ENCODE measurements around the gene MAGI3. TPM values are rescaled to one million over a fixed set of nuclear protein-coding genes. Genes with fewer than 3 reads are reported as not detected.

MAGI3 gene
- total and polyA plus RNA-seq, 2 donors (not counting 1 experiment from before 2014, with no cell fraction given) = 0.30 to 0.67 TPM

GRCh38 chr1:113434874-113435175, 44.5 kb downstream of the MAGI3 start:
- no peaks in the 10 kb centered on the region for H3K79me2 ChIP-seq (ENCODE audit: control insufficient read depth, insufficient read depth, low read length)
- no CpG with 5 or more reads among the region's 2 CpGs for WGBS (ENCODE audit: insufficient coverage)
- H3K9me3 Mint-ChIP-seq (ENCODE audit: insufficient read depth) = no peaks in the 10 kb centered on the region
- TF ChIP-seq CTCF (IDR thresholded peaks at IDR 0.05) (no peak), EZH2 (IDR thresholded peaks at IDR 0.05; ENCODE audit: borderline replicate concordance, insufficient read depth, low read depth, low read length, poor library complexity, severe bottlenecking) (no peak)
- H4K20me1 ChIP-seq (ENCODE audit: control insufficient read depth, insufficient read depth, low read length, poor library complexity, severe bottlenecking) = no peaks in the 10 kb centered on the region
- ATAC-seq (ENCODE audit: low read depth) = no peak
- no peaks in the 10 kb centered on the region for H3K36me3 ChIP-seq (replicated peaks in 1 of 2; ENCODE audit: control extremely low read depth in 1 of 2, control insufficient read depth in 1 of 2, extremely low read depth in 1 of 2, insufficient read depth in 2 of 2, low read length in 1 of 2)
- H3K4me3 Mint-ChIP-seq = no peak overlapping the region
- H3K27ac Mint-ChIP-seq = no peak overlapping the region
- no peaks in the 10 kb centered on the region for H3K4me1 Mint-ChIP-seq
- no peak overlapping the region for H2AFZ ChIP-seq (ENCODE audit: insufficient read depth, low read depth, low read length, poor library complexity, severe bottlenecking)
- no peaks in the 10 kb centered on the region for H3K4me1 ChIP-seq (ENCODE audit: control insufficient read depth in 2 of 2, insufficient read depth in 2 of 2, low read length in 2 of 2)
- H3K27me3 ChIP-seq (replicated peaks in 1 of 4; ENCODE audit: control extremely low read depth in 1 of 4, control insufficient read depth in 3 of 4, insufficient read depth in 4 of 4, low read length in 3 of 4) = peaks cover 0 to 3% (median 0%) of the 10 kb centered on the region in 4 experiments
- no peak for DNase-seq
- intact Hi-C loops (cut with micrococcal nuclease) = no loop called here
- peaks cover 9% of the 10 kb centered on the region for H3K27me3 Mint-ChIP-seq
- no peak overlapping the region for H3K27ac ChIP-seq (ENCODE audit: low read length in 2 of 2)
- ChIA-PET CTCF (no interaction called here), POLR2A (no interaction called here)
- H3K9me3 ChIP-seq (ENCODE audit: control extremely low read depth in 1 of 3, control insufficient read depth in 2 of 3, insufficient read depth in 1 of 3, low read length in 2 of 3) = no peaks in the 10 kb centered on the region
- no peak overlapping the region for H3K4me2 ChIP-seq (replicated peaks; ENCODE audit: low read depth, low read length, poor library complexity, severe bottlenecking)
- H3K9ac ChIP-seq (ENCODE audit: low read length) = no peak overlapping the region
- H3K4me3 ChIP-seq (ENCODE audit: control extremely low read depth in 1 of 5, extremely low read depth in 1 of 5, insufficient read depth in 1 of 5, low read depth in 2 of 5, low read length in 4 of 5) = no peak overlapping the region

- ATAC-seq (ENCODE audit: low read depth) (no peak), DNase-seq (no peak)
- peaks cover 0 to 1% (median 0%) of the 10 kb centered on the region in 3 donors for H3K9me3 ChIP-seq (ENCODE audit: control extremely low read depth in 1 of 3, control insufficient read depth in 2 of 3, insufficient read depth in 1 of 3, low read length in 2 of 3)
- no peak overlapping the region for H3K4me2 ChIP-seq (replicated peaks; ENCODE audit: low read depth, low read length, poor library complexity, severe bottlenecking)
- peaks cover 0 to 3% (median 0%) of the 10 kb centered on the region in 4 experiments for H3K27me3 ChIP-seq (replicated peaks in 1 of 4; ENCODE audit: control extremely low read depth in 1 of 4, control insufficient read depth in 3 of 4, insufficient read depth in 4 of 4, low read length in 3 of 4)
- POLR2A ChIA-PET = no interaction called here
- H3K4me1 ChIP-seq (ENCODE audit: control insufficient read depth in 2 of 2, insufficient read depth in 2 of 2, low read length in 2 of 2) = no peaks in the 10 kb centered on the region
- no peaks in the 10 kb centered on the region for H4K20me1 ChIP-seq (ENCODE audit: control insufficient read depth, insufficient read depth, low read length, poor library complexity, severe bottlenecking)
- Mint-ChIP-seq H3K9me3 (ENCODE audit: insufficient read depth) (no peaks in the 10 kb centered on the region), H3K4me3 (no peak overlapping the region), H3K4me1 (no peaks in the 10 kb centered on the region), H3K27ac (no peak overlapping the region), H3K27me3 (peaks cover 9% of the 10 kb centered on the region)
- 60% methylated on average over 1 of the region's 3 CpGs for WGBS (ENCODE audit: insufficient coverage)
- H3K36me3 ChIP-seq (replicated peaks in 1 of 2; ENCODE audit: control extremely low read depth in 1 of 2, control insufficient read depth in 1 of 2, extremely low read depth in 1 of 2, insufficient read depth in 2 of 2, low read length in 1 of 2) = no peaks in the 10 kb centered on the region
- TF ChIP-seq EZH2 (IDR thresholded peaks at IDR 0.05; ENCODE audit: borderline replicate concordance, insufficient read depth, low read depth, low read length, poor library complexity, severe bottlenecking) (no peak), CTCF (IDR thresholded peaks at IDR 0.05) (peak; percentile 18)
- no peak overlapping the region for H3K4me3 ChIP-seq (ENCODE audit: control extremely low read depth in 1 of 5, extremely low read depth in 1 of 5, insufficient read depth in 1 of 5, low read depth in 2 of 5, low read length in 4 of 5)
- H3K9ac ChIP-seq (ENCODE audit: low read length) = no peak overlapping the region
- intact Hi-C loops (cut with micrococcal nuclease) = no loop called here
- CTCF ChIA-PET = no interaction called here
- no peak overlapping the region for H2AFZ ChIP-seq (ENCODE audit: insufficient read depth, low read depth, low read length, poor library complexity, severe bottlenecking)
- H3K27ac ChIP-seq (ENCODE audit: low read length in 2 of 2) = no peak overlapping the region
- no peaks in the 10 kb centered on the region for H3K79me2 ChIP-seq (ENCODE audit: control insufficient read depth, insufficient read depth, low read length)
These were observed 47.4 kb downstream of the MAGI3 start for GRCh38 chr1:113437554-113438341.

Data from B cell (primary cell).